NCI-H2107 treated with DMSO at 0.1 percent for 48 hours (cell line): ENCODE measurements around the gene GAS2.

Source experiments
- DNase-seq: peaks from one replicate; lab custom pipeline; 2025; ENCODE audit not compliant: unreplicated experiment; lab: John Stamatoyannopoulos, UW

GAS2 gene

GRCh38 chr11:22671751-22672150 is 5.3 kb downstream of the GAS2 start:
- DNase-seq: no peak

- DNase-seq: peak; percentile 36
Observed at GRCh38 chr11:22674470-22675439, 8.3 kb downstream of the GAS2 start.

DNA sequence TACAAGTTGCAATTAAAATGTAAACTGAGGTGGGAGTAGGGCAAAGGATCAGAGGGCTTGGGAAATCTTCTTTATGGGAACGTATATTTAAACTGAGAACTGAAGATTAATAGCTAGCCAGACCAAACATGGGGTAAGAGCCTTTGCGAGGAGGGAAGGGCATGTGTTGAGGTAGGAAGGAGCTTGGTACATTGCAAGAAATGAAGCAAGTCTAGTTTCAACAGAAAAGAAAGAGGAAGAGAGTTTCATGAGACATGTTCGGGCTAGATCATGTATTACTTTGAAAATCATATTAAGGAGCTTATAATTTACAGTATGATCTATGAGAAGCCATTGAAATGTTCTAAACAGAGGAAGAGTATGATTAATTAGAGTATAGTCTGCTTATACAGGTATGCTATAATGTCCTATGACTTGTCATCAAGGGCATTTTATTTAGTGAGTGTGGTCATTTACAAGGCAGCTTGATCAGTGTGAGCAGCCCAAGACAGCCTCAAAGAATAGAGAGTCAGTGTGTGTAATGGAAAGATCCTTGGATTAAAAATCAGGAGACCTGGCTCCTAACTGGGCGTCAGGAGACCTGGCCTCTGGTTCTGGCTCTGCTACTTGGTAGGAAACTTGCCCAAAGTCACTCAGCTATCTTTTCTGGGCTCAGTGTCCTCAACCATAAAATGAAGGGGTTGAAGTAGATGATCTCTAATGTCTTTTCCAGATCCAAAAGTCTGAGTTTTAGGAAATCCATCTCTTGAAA is 10.9 kb downstream of the GAS2 start:
- no peak for DNase-seq

DNA sequence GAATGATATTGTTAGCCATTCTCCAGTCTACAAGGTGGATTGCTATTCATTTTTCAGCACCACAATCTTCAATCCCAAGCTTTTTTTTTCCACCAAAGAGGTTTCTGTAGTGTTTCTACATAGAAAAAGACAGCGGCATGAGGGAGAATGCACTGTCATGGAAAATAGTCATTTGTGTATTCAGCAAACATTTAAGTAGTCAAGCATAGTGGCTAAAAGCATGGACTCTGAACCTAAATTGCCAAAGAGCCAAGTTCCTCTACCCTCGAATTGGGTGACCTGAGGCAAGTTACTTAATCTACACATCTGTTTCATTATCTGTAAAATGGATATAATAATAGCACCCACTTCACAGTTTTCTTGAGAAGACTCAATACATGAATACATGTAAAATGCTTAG is 14.2 kb downstream of the GAS2 start:
- no peak for DNase-seq

GRCh38 chr11:22681281-22681812 is 14.9 kb downstream of the GAS2 start:
- DNase-seq: no peak

DNA sequence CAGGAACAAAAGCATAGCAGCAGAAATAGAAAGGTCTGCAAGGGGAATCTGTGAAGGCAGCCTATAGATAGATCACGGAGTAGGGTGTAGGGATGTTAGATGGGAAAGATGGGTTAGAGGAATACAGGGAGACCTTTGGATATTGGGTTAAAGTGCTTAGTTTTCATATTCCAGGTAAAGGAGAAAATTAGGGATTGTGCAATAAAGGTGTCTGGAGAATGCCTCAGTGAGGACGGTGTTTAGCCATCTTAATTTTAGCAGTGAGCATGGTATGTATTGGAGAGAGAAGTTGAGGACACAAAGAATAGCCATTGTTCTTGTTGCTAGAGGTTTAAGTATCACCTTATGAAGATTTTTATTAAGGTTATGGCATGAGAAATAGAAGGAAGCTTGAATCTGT is 17.7 kb downstream of the GAS2 start:
- DNase-seq: no peak

GRCh38 chr11:22685111-22685510 is 18.7 kb downstream of the GAS2 start:
- DNase-seq: no peak

DNA sequence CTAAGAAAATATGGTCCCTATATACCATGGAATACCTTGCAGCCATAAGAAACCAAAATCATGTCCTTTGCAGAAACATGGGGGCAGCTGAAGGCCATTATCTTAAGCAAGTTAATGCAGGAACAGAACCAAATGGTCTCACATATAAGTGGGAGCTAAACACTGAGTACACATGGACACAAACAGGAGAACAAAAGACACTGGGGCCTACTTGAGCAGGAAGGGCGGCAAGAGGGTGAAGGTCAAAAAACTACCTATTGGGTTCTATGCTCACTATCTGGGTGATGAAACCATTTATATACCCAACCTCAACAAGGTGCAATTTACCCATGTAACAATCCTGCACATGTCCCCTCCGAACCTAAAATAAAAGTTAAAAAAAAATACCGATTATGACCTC is 22.5 kb downstream of the GAS2 start:
- DNase-seq: no peak

GRCh38 chr11:22690257-22690656 is 23.8 kb downstream of the GAS2 start:
- DNase-seq: no peak

DNA sequence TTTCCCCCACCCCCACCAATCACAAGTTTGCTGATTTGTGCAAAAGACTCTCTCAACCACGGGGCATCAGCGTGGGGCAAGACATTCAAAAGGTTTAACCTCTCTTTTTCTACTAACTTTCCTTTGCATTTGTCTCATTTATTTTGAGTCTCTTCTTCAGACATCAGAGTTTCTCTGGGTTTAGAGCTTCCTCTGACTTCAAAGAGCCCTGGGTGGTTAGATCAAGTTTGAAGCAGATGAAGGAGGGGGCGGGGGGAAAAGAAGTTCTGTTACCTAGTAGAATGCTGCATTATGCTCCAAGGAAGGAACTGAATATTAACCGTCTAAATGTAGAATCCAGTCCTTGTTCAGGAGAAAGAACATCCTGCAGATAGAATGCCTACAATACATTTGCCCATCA is 24.5 kb downstream of the GAS2 start:
- no peak for DNase-seq

DNA sequence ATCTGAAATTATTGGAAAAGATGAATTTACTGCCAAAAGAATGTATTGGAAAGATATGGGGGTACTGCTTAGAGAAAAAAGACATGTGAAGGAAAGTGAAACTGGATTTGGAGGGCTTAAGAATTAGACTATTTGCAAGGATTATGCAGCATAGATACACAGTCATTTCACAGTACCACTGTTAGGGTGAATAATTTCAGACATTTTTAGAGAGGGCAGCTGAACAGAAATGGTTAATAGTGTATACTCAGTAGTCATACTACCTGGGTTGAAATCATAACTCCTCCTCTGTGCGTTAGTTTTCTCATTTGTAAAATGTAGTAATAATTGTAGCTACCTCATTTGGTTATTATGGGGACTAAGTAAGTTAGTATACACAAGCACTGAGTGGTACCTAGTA is 33.0 kb downstream of the GAS2 start:
- DNase-seq: no peak

GRCh38 chr11:22702031-22702430 is 35.6 kb downstream of the GAS2 start:
- DNase-seq: no peak

DNA sequence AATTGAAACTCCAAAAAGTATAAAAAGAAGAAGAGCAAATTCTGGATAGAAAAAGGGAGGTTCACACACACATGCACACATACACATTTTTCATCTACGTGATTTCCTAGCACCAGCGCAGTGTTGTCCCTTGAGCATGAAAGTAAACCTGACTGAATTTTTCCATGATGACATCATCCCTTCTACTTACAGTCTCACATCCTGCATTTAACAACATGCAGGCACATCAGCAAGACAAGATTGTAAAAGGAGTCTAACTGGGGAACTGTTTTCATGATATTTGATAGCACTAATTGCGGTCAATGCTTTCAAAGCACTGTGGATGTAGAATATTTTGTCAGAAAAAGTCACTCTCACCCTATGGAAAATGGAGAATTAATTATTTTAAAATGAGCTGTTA is 36.6 kb downstream of the GAS2 start:
- DNase-seq: peak; percentile 91

GRCh38 chr11:22703591-22703990 is 37.2 kb downstream of the GAS2 start:
- peak; percentile 98 for DNase-seq

- no peak for DNase-seq
Observed at GRCh38 chr11:22707119-22707899, 40.9 kb downstream of the GAS2 start.

DNA sequence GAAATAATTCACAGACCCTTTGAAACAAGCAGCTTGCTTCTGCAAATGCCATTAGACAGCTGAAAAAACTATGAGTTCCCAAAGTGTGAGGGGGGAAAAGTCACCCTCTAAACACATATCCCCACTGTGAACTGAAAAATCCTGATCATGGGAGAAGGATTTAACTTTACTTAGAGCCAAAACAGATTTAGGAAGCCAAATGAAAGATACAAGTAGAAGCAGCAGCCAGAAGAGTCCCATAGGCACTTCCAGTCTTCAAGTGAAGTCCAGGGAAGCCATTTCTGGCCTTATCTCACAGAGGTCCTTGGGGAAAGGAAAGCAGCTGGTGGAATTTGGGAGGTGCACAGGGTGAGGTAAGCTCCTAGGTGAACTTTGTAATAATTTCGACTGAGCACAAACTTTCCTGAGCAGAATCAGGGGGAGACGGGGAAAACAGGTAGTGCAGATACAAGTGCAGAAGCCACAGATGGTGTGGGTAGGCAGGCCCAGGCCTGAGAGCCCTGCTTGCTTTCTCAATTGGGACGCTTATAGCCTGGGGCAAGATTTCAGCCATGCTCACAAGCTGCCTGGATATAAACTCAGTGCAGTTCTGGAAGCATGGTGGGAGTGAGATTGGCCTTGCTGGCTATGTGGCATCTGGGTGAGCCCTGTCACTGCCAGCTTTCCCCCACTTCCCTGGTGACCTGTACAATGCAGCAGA is 44.8 kb downstream of the GAS2 start:
- no peak for DNase-seq

DNA sequence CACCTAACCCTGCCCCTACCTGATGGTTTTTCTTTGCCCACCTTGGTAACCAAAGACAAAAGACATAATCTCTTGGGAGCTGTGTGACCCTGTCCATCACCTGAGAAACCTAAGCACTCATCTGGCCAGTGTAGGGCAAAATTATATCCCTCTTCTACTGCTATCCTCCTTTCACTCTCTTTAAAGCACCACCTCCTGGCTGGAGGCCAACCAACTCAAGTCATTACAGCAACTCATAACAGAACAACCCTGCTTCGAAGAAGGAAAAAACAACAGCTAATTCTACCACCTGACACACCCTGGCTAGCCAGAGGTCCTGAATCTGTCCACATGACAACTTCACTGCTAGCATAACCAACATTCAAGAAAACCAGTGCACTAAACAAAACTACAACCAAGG is 45.5 kb downstream of the GAS2 start:
- no peak for DNase-seq

- DNase-seq: no peak
Observed at GRCh38 chr11:22713336-22713735, 46.9 kb downstream of the GAS2 start.

- DNase-seq: no peak
Observed at GRCh38 chr11:22715971-22716370, 49.6 kb downstream of the GAS2 start.

DNA sequence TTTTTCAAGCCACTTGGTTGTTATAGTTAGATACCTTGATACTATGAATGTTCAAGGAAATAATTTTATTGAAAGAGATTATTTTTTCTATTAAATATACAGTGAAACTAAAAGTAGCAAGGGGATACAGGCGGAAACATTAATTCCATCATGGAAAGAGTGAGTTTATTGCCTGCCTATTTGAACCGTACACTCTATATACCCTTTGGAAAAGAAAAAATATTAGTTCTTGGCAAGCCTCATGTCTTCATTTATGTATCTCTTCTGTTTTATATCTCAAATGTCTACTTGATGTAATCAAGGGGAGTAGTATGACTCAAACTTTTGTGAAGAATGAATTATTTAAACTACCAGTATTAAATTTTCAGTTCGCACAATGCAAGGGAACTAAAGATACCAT is 54.0 kb downstream of the GAS2 start:
- DNase-seq: no peak

- DNase-seq: no peak
Observed at GRCh38 chr11:22723274-22723673, 56.9 kb downstream of the GAS2 start.
